Lung (tissue), 12 donors: ENCODE results near the gene DEDD. TPM values are rescaled to one million over a fixed set of nuclear protein-coding genes. Genes with fewer than 3 reads are reported as not detected.

ENCODE experiments used
- ATAC-seq: fragments of 200-7000 bp; cut with Tn5 transposase; one replicate; pipeline ENCODE4 v1.9.1; 2020; ENCODE audit warnings: moderate number of reproducible peaks; ENCODE audit not compliant: insufficient read depth, low FRiP score
- DNase-seq, 3 donors: peaks; one replicate each; pipeline ENCODE4 v3.0.0-alpha.2; 2013 to 2017
- H3K27ac ChIP-seq, 2 donors: one replicate each; pipeline ENCODE4 v1.5.1; 2013; ENCODE audit warnings: mild to moderate bottlenecking in 2 of 2, moderate library complexity in 2 of 2, control low read depth in 1 of 2, inconsistent platforms in 1 of 2, low read depth in 1 of 2, low read length in 1 of 2
- H3K27me3 ChIP-seq, 3 donors: one replicate each; pipeline ENCODE4 v1.5.1; 2013; ENCODE audit warnings: low read length in 2 of 3; ENCODE audit not compliant: control insufficient read depth in 3 of 3, insufficient read depth in 3 of 3
- H3K36me3 ChIP-seq, 4 donors: one replicate each; pipeline ENCODE4 v1.5.1; 2013; ENCODE audit warnings: low read length in 4 of 4, mild to moderate bottlenecking in 1 of 4, moderate library complexity in 1 of 4; ENCODE audit not compliant: control insufficient read depth in 4 of 4, insufficient read depth in 4 of 4
- H3K4me1 ChIP-seq, 5 donors: one replicate each; pipeline ENCODE4 v1.5.1; 2013; ENCODE audit warnings: low read length in 5 of 5, mild to moderate bottlenecking in 2 of 5, moderate library complexity in 1 of 5; ENCODE audit not compliant: control insufficient read depth in 5 of 5, insufficient read depth in 5 of 5
- H3K4me3 ChIP-seq: one replicate; pipeline ENCODE4 v1.5.1; 2013; ENCODE audit warnings: mild to moderate bottlenecking, control low read depth, moderate library complexity
- H3K9ac ChIP-seq, 2 donors: one replicate each; pipeline ENCODE4 v1.5.1; 2013; ENCODE audit warnings: low read length in 2 of 2, control low read depth in 1 of 2; ENCODE audit not compliant: insufficient read depth in 1 of 2
- H3K9me3 ChIP-seq, 4 donors: one replicate each; pipeline ENCODE4 v1.5.1; 2013; ENCODE audit warnings: low read length in 3 of 4, mild to moderate bottlenecking in 1 of 4, moderate library complexity in 1 of 4; ENCODE audit not compliant: control insufficient read depth in 4 of 4, insufficient read depth in 3 of 4
- CTCF ChIP-seq: IDR thresholded peaks from 2 replicates; pipeline ENCODE4 v1.5.1; 2012; ENCODE audit warnings: mild to moderate bottlenecking; ENCODE audit errors: control extremely low read depth, extremely low read depth
- WGBS, 2 donors: extraction: QIAGEN DNeasy Blood & Tissue Kit; methylation state at CpG; one replicate each; pipeline ENCODE4 v1.1.7; 2013; 5-methylcytosine and 5-hydroxymethylcytosine counted together
- polyA plus RNA-seq, 2 donors: library from polyadenylated mRNA; stranded (reverse); fragments of 200-250 nt; gene quantifications; one replicate each; pipeline ENCODE4 v1.2.1, GENCODE V29; 2013
- total RNA-seq, 2 donors: library from RNA; depleted of rRNA in 1 of 2; stranded (reverse); fragments of >200 nt in 1 of 2; gene quantifications; one replicate each; pipeline ENCODE4 v1.2.1, GENCODE V29; 2014 to 2021
- donor health status: control.
- donor health status: control.
- donor health status: Bipolar disorder and iron deficiency.
- donor health status: healthy.
- donor health status: DM: yes; HTN: yes; CAD: no.

DEDD gene
- total and polyA plus RNA-seq, 4 donors, result 19.4 to 38.8 (median 30.9) TPM

- 78 to 87% methylated on average over 5 of the region's 5 CpGs for WGBS, 2 donors
Observed at GRCh38 chr1:161080441-161081405, 51.7 kb downstream of the DEDD start.

GRCh38 chr1:161079436-161080110 is 52.9 kb downstream of the DEDD start:
- Histone ChIP-seq H3K36me3 (peaks cover 0 to 2% (median 0%) of the 10 kb centered on the region in 4 donors), H3K4me1 (peaks cover 0 to 5% (median 3%) of the 10 kb centered on the region in 5 donors), H3K9ac (no peak overlapping the region), H3K27me3 (peaks cover 0 to 6% (median 0%) of the 10 kb centered on the region in 3 donors), H3K9me3 (peaks cover 0 to 4% (median 0%) of the 10 kb centered on the region in 4 donors), H3K27ac (no peak overlapping the region), H3K4me3 (no peak overlapping the region)
- 70 to 78% methylated on average over 41 of the region's 41 CpGs for WGBS, 2 donors
- no peak for TF ChIP-seq CTCF
- DNase-seq, result no peak
- ATAC-seq, result no peak

More at GRCh38 chr1:161080441-161081405, 51.7 kb downstream of the DEDD start:
- DNase-seq (no peak), ATAC-seq (no peak)
- H3K9ac ChIP-seq, result no peak overlapping the region
- peaks cover 0 to 6% (median 0%) of the 10 kb centered on the region in 3 donors for H3K27me3 ChIP-seq
- H3K4me1 ChIP-seq, result peaks cover 0 to 5% (median 3%) of the 10 kb centered on the region in 5 donors
- H3K27ac ChIP-seq, result peak overlapping the region in 1 of 2 donors; percentile 48
- peaks cover 0 to 4% (median 0%) of the 10 kb centered on the region in 4 donors for H3K9me3 ChIP-seq
- H3K4me3 ChIP-seq, result no peak overlapping the region
- no peak for TF ChIP-seq CTCF
- H3K36me3 ChIP-seq, result peaks cover 0 to 2% (median 0%) of the 10 kb centered on the region in 4 donors

GRCh38 chr1:161077426-161077825 is 55.0 kb downstream of the DEDD start:
- Histone ChIP-seq H3K9ac (no peak overlapping the region), H3K4me3 (no peak overlapping the region), H3K27ac (no peak overlapping the region), H3K4me1 (no peaks in the 10 kb centered on the region), H3K9me3 (peaks cover 0 to 4% (median 0%) of the 10 kb centered on the region in 4 donors), H3K27me3 (peaks cover 0 to 6% (median 0%) of the 10 kb centered on the region in 3 donors), H3K36me3 (peaks cover 0 to 2% (median 0%) of the 10 kb centered on the region in 4 donors)
- TF ChIP-seq CTCF, result no peak
- WGBS, 2 donors, result 79 to 86% methylated on average over 9 of the region's 9 CpGs
- DNase-seq (no peak), ATAC-seq (no peak)
